Measurements from ENCODE around the gene RAPGEF2.

- no peak for TF ChIP-seq POLR2A (IDR thresholded peaks at IDR 0.05)
- TF ChIP-seq CTCF (IDR thresholded peaks at IDR 0.05), result no peak
- TF ChIP-seq EP300 (IDR thresholded peaks at IDR 0.05), result no peak
- no peak for TF ChIP-seq POLR2AphosphoS5 (IDR thresholded peaks at IDR 0.05)
Measured at GRCh38 chr4:159065513-159066240, 37.2 kb upstream of the RAPGEF2 start.

Data from stomach (tissue), 4 donors.